Left ventricle myocardium inferior (tissue), 1 donor: ENCODE results near the gene EML6. TPM values are rescaled to one million over a fixed set of nuclear protein-coding genes. Genes with fewer than 3 reads are reported as not detected.
"Not testable (repeated sequence)": the region's sequence is repeated elsewhere in the genome, so short reads cannot be mapped to it uniquely, and the experiment has no call there.

Source experiments
- DNase-seq: peaks from one replicate; pipeline ENCODE4 v3.0.0-alpha.2; 2020
- H3K27ac ChIP-seq: fragments of 200-600 bp; replicated peaks from 2 replicates; pipeline ENCODE4 v1.8.0; 2021
- H3K27me3 ChIP-seq: fragments of 200-600 bp; 2 replicates; pipeline ENCODE4 v1.8.0; 2021; ENCODE audit warnings: low read depth
- H3K36me3 ChIP-seq: fragments of 200-600 bp; 2 replicates; pipeline ENCODE4 v1.8.0; 2021
- H3K4me1 ChIP-seq: fragments of 200-600 bp; 2 replicates; pipeline ENCODE4 v1.8.0; 2021
- H3K4me3 ChIP-seq: fragments of 200-600 bp; 2 replicates; pipeline ENCODE4 v1.8.0; 2021; ENCODE audit warnings: mild to moderate bottlenecking, moderate library complexity
- H3K9me3 ChIP-seq: fragments of 200-600 bp; replicated peaks from 2 replicates; pipeline ENCODE4 v1.8.0; 2021
- CTCF ChIP-seq: fragments of 200-600 bp; IDR thresholded peaks from 2 replicates; pipeline ENCODE4 v1.8.0; 2021; ENCODE audit warnings: antibody characterized with exemption, mild to moderate bottlenecking, borderline replicate concordance
- intact Hi-C: fragments of 100-400 bp; cut with micrococcal nuclease; formaldehyde crosslinking; loops from one replicate; pipeline ENCODE4 v1.11.0; 2022
- total RNA-seq: library from RNA; stranded (reverse); fragmentation: NEBNext Ultra II Directional; extraction: Animal tissue kit (Norgen Biotek cat#: 25700); gene quantifications from one replicate; pipeline ENCODE4 v1.2.1, GENCODE V29; 2021
- donor health status: DM: no; HTN: yes; CAD: no; lungs with severe emphysema.

The EML6 gene
- total RNA-seq, 1 donor from 2014 or later, result 0.77 TPM

- Histone ChIP-seq H3K36me3 (peaks cover 3% of the 10 kb centered on the region), H3K27me3 (peaks cover 24% of the 10 kb centered on the region), H3K4me3 (no peak overlapping the region), H3K27ac (no peak overlapping the region), H3K9me3 (no peaks in the 10 kb centered on the region), H3K4me1 (peaks cover 59% of the 10 kb centered on the region)
- TF ChIP-seq CTCF, result no peak
- no peak for DNase-seq
- intact Hi-C loops, result no loop called here
Measured at GRCh38 chr2:54983345-54984220, 260.1 kb downstream of the EML6 start.

DNA sequence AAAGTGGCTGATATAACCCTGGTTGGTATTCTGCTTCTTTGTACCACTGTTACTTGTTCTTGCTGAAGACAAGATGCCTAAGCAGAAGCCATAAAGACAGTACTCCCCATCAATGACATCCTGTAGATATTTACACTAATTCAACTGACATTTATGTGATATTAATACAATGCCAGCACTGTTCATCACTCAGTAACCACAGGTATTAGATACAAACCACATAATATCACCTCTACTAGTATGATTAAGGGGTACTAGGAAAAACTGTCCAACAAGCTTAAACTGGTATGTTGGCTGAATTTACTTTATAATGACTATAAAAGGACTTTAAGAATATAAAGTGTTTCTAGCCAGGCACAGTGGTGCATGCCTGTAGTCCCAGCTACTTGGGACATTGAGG is 261.0 kb downstream of the EML6 start:
- TF ChIP-seq CTCF, result no peak
- Histone ChIP-seq H3K27ac (no peak overlapping the region), H3K36me3 (peaks cover 3% of the 10 kb centered on the region), H3K4me1 (peaks cover 60% of the 10 kb centered on the region), H3K27me3 (peaks cover 17% of the 10 kb centered on the region), H3K4me3 (no peak overlapping the region), H3K9me3 (no peaks in the 10 kb centered on the region)
- no peak for DNase-seq
- intact Hi-C loops, result no loop called here

GRCh38 chr2:54986264-54986663 is 262.8 kb downstream of the EML6 start:
- H3K4me3 ChIP-seq, result no peak overlapping the region
- H3K9me3 ChIP-seq, result no peaks in the 10 kb centered on the region
- no peak for DNase-seq
- H3K4me1 ChIP-seq, result peaks cover 45% of the 10 kb centered on the region
- no peak overlapping the region for H3K27ac ChIP-seq
- TF ChIP-seq CTCF, result no peak
- intact Hi-C loops, result no loop called here
- H3K27me3 ChIP-seq, result peaks cover 17% of the 10 kb centered on the region
- H3K36me3 ChIP-seq, result peaks cover 3% of the 10 kb centered on the region

GRCh38 chr2:54988612-54989011 is 265.1 kb downstream of the EML6 start:
- H3K9me3 ChIP-seq, result no peaks in the 10 kb centered on the region
- H3K4me1 ChIP-seq, result peaks cover 34% of the 10 kb centered on the region
- TF ChIP-seq CTCF, result no peak
- no peak overlapping the region for H3K27ac ChIP-seq
- no peak overlapping the region for H3K4me3 ChIP-seq
- intact Hi-C loops, result no loop called here
- no peak for DNase-seq
- H3K36me3 ChIP-seq, result no peaks in the 10 kb centered on the region
- H3K27me3 ChIP-seq, result peaks cover 13% of the 10 kb centered on the region

GRCh38 chr2:54990694-54991093 is 267.2 kb downstream of the EML6 start:
- H3K4me3 ChIP-seq, H3K27ac ChIP-seq, H3K9me3 ChIP-seq, DNase-seq, H3K36me3 ChIP-seq, intact Hi-C loops: not testable (repeated sequence)
- peaks cover 13% of the 10 kb centered on the region for H3K27me3 ChIP-seq
- H3K4me1 ChIP-seq, result peaks cover 22% of the 10 kb centered on the region

- intact Hi-C loops, result no loop called here
- no peak for DNase-seq
- H3K27me3 ChIP-seq, result no peaks in the 10 kb centered on the region
- TF ChIP-seq CTCF, result no peak
- no peak overlapping the region for H3K27ac ChIP-seq
- H3K4me1 ChIP-seq, result peaks cover 28% of the 10 kb centered on the region
- H3K9me3 ChIP-seq, result no peaks in the 10 kb centered on the region
- H3K36me3 ChIP-seq, result no peaks in the 10 kb centered on the region
- H3K4me3 ChIP-seq, result no peak overlapping the region
Measured at GRCh38 chr2:54995553-54995952, 272.1 kb downstream of the EML6 start.
